ENCODE results near the gene TECPR1.

DNA sequence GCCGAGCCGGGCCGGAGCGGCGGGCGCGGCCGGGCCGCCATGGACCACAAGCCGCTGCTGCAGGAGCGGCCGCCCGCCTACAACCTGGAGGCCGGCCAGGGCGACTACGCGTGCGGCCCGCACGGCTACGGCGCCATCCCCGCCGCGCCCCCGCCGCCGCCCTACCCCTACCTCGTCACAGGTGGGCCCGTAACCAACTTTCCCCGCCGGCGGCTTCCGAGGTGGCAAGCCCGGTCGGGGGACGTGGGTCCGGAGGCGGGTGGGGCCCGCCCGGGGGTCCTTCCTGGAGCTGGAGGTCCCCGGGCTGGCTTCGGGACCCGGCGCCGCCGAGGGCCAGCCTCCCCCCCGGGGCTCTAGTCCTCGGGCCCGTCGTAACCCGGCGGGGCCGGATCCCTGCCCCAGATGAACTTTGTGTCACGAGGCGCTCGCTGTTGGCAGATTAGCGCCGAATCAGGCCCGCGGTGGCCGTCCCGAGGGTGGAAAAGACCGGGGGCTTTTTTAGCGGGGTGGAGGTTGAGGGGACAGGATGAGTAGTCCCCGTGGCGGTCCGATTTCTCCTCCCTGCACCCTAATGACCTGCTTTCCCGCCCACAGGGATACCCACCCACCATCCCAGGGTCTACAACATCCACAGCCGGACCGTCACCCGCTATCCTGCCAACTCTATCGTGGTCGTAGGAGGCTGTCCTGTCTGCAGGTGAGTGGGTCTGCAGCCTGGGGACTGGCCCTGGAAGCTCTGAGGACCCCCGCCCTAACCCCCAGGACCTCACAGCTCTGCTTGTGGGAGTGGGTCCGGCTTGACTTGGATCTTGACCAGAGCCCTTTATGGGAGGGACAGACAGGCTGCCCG, 29.9 kb upstream of the TECPR1 start:
- TF ChIP-seq YY1 (IDR thresholded peaks at IDR 0.05; ENCODE audit: insufficient read depth, insufficient read length) = no peak
- no peak for TF ChIP-seq SUZ12 (IDR thresholded peaks at IDR 0.05; ENCODE audit: extremely low read depth, insufficient read depth, insufficient read length)
- no peak for TF ChIP-seq ZNF274 (IDR thresholded peaks at IDR 0.05; ENCODE audit: low read depth, low read length)

All from NT2/D1 (cell line).